HepG2 (cell line): ENCODE measurements around the gene ERF. TPM values are rescaled to one million over a fixed set of nuclear protein-coding genes. Genes with fewer than 3 reads are reported as not detected.

Source experiments
- ATF7-NPFF ChIP-seq: sonication (generic); formaldehyde crosslinking; IDR thresholded peaks from 2 replicates; pipeline ENCODE4 v1.8.1; 2023; ENCODE audit warnings: mild to moderate bottlenecking, low read depth, missing genetic modification reagents, moderate library complexity
- BHLHE40 ChIP-seq: IDR thresholded peaks from 2 replicates; pipeline ENCODE4 v1.6.1; 2011; ENCODE audit warnings: low read length, improper control_type of control experiment
- CC2D1A ChIP-seq: sonication (generic); formaldehyde crosslinking; IDR thresholded peaks from 2 replicates; pipeline ENCODE4 v1.8.1; 2023; ENCODE audit warnings: mild to moderate bottlenecking, missing genetic modification reagents
- CREB1 ChIP-seq, 2 experiments: fragments of 450-650 bp in 1 of 2; IDR thresholded peaks; 2 replicates each; pipeline ENCODE4 v1.6.1; 2016 to 2017; ENCODE audit warnings: control low read depth in 1 of 2, mild to moderate bottlenecking in 1 of 2, missing compliant biosample characterization in 1 of 2, missing genetic modification characterization in 1 of 2
- CREB3 ChIP-seq: sonication (generic); formaldehyde crosslinking; IDR thresholded peaks from 2 replicates; pipeline ENCODE4 v1.5.0; 2020; ENCODE audit warnings: missing genetic modification reagents
- CREM ChIP-seq, 2 experiments: sonication (generic) in 1 of 2; formaldehyde crosslinking in 1 of 2; IDR thresholded peaks; 2 replicates each; pipeline versions ENCODE4 v1.4.0 to v1.6.1; 2016 to 2020; ENCODE audit warnings: antibody characterized with exemption in 1 of 2, mild to moderate bottlenecking in 1 of 2, missing genetic modification reagents in 1 of 2
- DNMT3B ChIP-seq: conservative IDR thresholded peaks from 2 replicates; pipeline ENCODE4 v1.6.1; 2016; ENCODE audit warnings: missing biosample characterization, control low read depth
- DRAP1 ChIP-seq: IDR thresholded peaks from 2 replicates; pipeline ENCODE4 v1.6.1; 2016; ENCODE audit warnings: missing genetic modification reagents, missing compliant biosample characterization
- HNF4A ChIP-seq: sonication (generic); formaldehyde crosslinking; IDR thresholded peaks from 2 replicates; pipeline ENCODE4 v1.4.0; 2020; ENCODE audit warnings: missing genetic modification reagents
- JDP2 ChIP-seq: sonication (generic); formaldehyde crosslinking; IDR thresholded peaks from 2 replicates; pipeline ENCODE4 v1.8.1; 2022; ENCODE audit warnings: missing genetic modification reagents, borderline replicate concordance
- LBX2 ChIP-seq: sonication (generic); formaldehyde crosslinking; IDR thresholded peaks from 2 replicates; pipeline ENCODE4 v1.5.0; 2020; ENCODE audit warnings: missing genetic modification reagents, mild to moderate bottlenecking, borderline replicate concordance
- MTA1 ChIP-seq: sonication (generic); formaldehyde crosslinking; IDR thresholded peaks from 2 replicates; pipeline ENCODE4 v1.4.0; 2020; ENCODE audit warnings: missing genetic modification reagents, mild to moderate bottlenecking, borderline replicate concordance
- NFYB ChIP-seq: sonication (generic); formaldehyde crosslinking; IDR thresholded peaks from 2 replicates; pipeline ENCODE4 v1.4.0; 2020; ENCODE audit warnings: missing genetic modification reagents
- NONO ChIP-seq, 2 experiments: fragments of 450-650 bp in 1 of 2; sonication (generic) in 1 of 2; formaldehyde crosslinking in 1 of 2; IDR thresholded peaks in 1 of 2; conservative IDR thresholded peaks in 1 of 2; 2 replicates each; pipeline versions ENCODE4 v1.6.1 to v1.8.0; 2017 to 2022; ENCODE audit warnings: mild to moderate bottlenecking in 1 of 2, missing genetic modification reagents in 1 of 2, moderate library complexity in 1 of 2
- SAFB2 ChIP-seq: sonication (generic); formaldehyde crosslinking; IDR thresholded peaks from 2 replicates; pipeline ENCODE4 v1.5.1; 2020; ENCODE audit warnings: missing genetic modification reagents, low read depth, mild to moderate bottlenecking, borderline replicate concordance
- SETDB1 ChIP-seq: sonication (generic); formaldehyde crosslinking; IDR thresholded peaks from 2 replicates; pipeline ENCODE4 v1.5.1; 2020; ENCODE audit warnings: missing genetic modification reagents, mild to moderate bottlenecking, borderline replicate concordance
- XRCC5 ChIP-seq: fragments of 200-400 bp; formaldehyde crosslinking; optimal IDR thresholded peaks from 2 replicates; pipeline ENCODE3; 2017; ENCODE audit warnings: mild to moderate bottlenecking, low read length
- ZBTB49 ChIP-seq: sonication (generic); formaldehyde crosslinking; IDR thresholded peaks from 2 replicates; pipeline ENCODE4 v1.4.0; 2020; ENCODE audit warnings: missing genetic modification reagents, borderline replicate concordance
- ZFP90 ChIP-seq: sonication (generic); formaldehyde crosslinking; IDR thresholded peaks from 2 replicates; pipeline ENCODE4 v1.8.0; 2022; ENCODE audit warnings: missing genetic modification reagents, mild to moderate bottlenecking, inconsistent platforms, borderline replicate concordance
- ZMAT3 ChIP-seq: sonication (generic); formaldehyde crosslinking; conservative IDR thresholded peaks from 2 replicates; pipeline ENCODE4 v1.7.0; 2021; ENCODE audit warnings: missing genetic modification reagents
- ZNF558 ChIP-seq: sonication (generic); formaldehyde crosslinking; IDR thresholded peaks from 2 replicates; pipeline ENCODE4 v1.9.0; 2022; ENCODE audit warnings: mild to moderate bottlenecking, missing genetic modification reagents, borderline replicate concordance
- ZSCAN5A ChIP-seq: sonication (generic); formaldehyde crosslinking; IDR thresholded peaks from 2 replicates; pipeline ENCODE4 v1.8.0; 2022; ENCODE audit warnings: mild to moderate bottlenecking, missing genetic modification reagents, borderline replicate concordance
- polyA plus RNA-seq, 8 experiments: library from polyadenylated mRNA; depleted of rRNA in 3 of 8; stranded (reverse) in 7 of 8; unstranded in 1 of 8; fragments of >200 nt; fragmentation: Illumina TruSeq in 4 of 8; extraction: Trizol in 4 of 8; gene quantifications; 2 replicates each; pipeline versions ENCODE4 v1.2.1 to v1.2.3, GENCODE V29; 2011 to 2016; ENCODE audit warnings: low read depth in 4 of 8, missing spikeins in 1 of 8, mixed read lengths in 1 of 8; ENCODE audit not compliant: insufficient read depth in 1 of 8
- total RNA-seq, 5 experiments: library from RNA; depleted of rRNA; stranded (reverse); fragments of >200 nt; fragmentation: Illumina TruSeq; extraction: Trizol; gene quantifications; 2 replicates each; pipeline ENCODE4 v1.2.3, GENCODE V29; 2016; ENCODE audit warnings: low read depth in 1 of 5

The ERF gene
- total and polyA plus RNA-seq, 2 of the 13 experiments (the other 11 are each of a cell fraction or from before 2014, with no cell fraction given): 67.1 to 69.9 TPM

GRCh38 chr19:42219812-42220750 lies 34.8 kb downstream of the ERF start, which contains the start of gene ZNF526 (continued):
- TF ChIP-seq ZSCAN5A: no peak
- no peak for TF ChIP-seq MTA1 (CRISPR knock-in tag)
- peak; percentile 92 for TF ChIP-seq DRAP1 (CRISPR knock-in tag)
- TF ChIP-seq HNF4A (CRISPR knock-in tag): no peak; the same call in 1 of the 2 replicates
- peak; percentile 55 for TF ChIP-seq XRCC5
- no peak for TF ChIP-seq LBX2 (CRISPR knock-in tag)
- TF ChIP-seq NFYB (CRISPR knock-in tag): peak; percentile 99
- TF ChIP-seq ZBTB49 (CRISPR knock-in tag): no peak
- 0 out of 2 replicates have a peak, but pooled peaks have one; percentile 23 for TF ChIP-seq SAFB2 (CRISPR knock-in tag)
- TF ChIP-seq BHLHE40: peak; percentile 100
- no peak for TF ChIP-seq NONO (IDR thresholded peaks at IDR 0.05)
- peak; percentile 80 for TF ChIP-seq NONO (CRISPR knock-in tag; conservative IDR thresholded peaks at IDR 0.05)
- TF ChIP-seq CREB3: no peak
- no peak for TF ChIP-seq SETDB1
- no peak for TF ChIP-seq ATF7-NPFF (CRISPR knock-in tag)
- no peak for TF ChIP-seq ZNF558
- TF ChIP-seq JDP2 (CRISPR knock-in tag): no peak
- TF ChIP-seq CC2D1A: no peak
- TF ChIP-seq ZFP90 (CRISPR knock-in tag): 0 out of 2 replicates have a peak, but pooled peaks have one; percentile 39
- peak; percentile 86; the same call in 1 of the 2 replicates for TF ChIP-seq ZMAT3 (CRISPR knock-in tag)
- no peak for TF ChIP-seq DNMT3B
- peak; percentile 74 for TF ChIP-seq CREB1 (IDR thresholded peaks at IDR 0.05)
- TF ChIP-seq CREB1 (CRISPR knock-in tag; IDR thresholded peaks at IDR 0.05): peak; percentile 79
- peak; percentile 76 for TF ChIP-seq CREM (IDR thresholded peaks at IDR 0.05)
- no peak for TF ChIP-seq CREM (CRISPR knock-in tag; IDR thresholded peaks at IDR 0.05)
